ENCODE measurements around the gene ERV3-1. TPM values are rescaled to one million over a fixed set of nuclear protein-coding genes. Genes with fewer than 3 reads are reported as not detected.
A peak's percentile ranks its signal among the peaks of the same experiment; 100 is the strongest.

Gene ERV3-1
- total RNA-seq, 1 experiment from 2014 or later, result 10.2 TPM

- no peak for TF ChIP-seq USF2 (CRISPR knock-in tag; IDR thresholded peaks at IDR 0.05)
- TF ChIP-seq, protein P1, sequence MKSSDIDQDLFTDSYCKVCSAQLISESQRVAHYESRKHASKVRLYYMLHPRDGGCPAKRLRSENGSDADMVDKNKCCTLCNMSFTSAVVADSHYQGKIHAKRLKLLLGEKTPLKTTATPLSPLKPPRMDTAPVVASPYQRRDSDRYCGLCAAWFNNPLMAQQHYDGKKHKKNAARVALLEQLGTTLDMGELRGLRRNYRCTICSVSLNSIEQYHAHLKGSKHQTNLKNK (CRISPR knock-in tag; IDR thresholded peaks at IDR 0.05), result no peak
- TF ChIP-seq OVOL2 (CRISPR knock-in tag; IDR thresholded peaks at IDR 0.05; ENCODE audit: borderline replicate concordance), result no peak
- TF ChIP-seq ZNF423 (CRISPR knock-in tag; IDR thresholded peaks at IDR 0.05), result peak; percentile 47; the same call in 1 of the 2 replicates
- TF ChIP-seq HMGA2 (CRISPR knock-in tag; IDR thresholded peaks at IDR 0.05), result no peak
- TF ChIP-seq HMGXB4 (CRISPR knock-in tag; IDR thresholded peaks at IDR 0.05), result peak; percentile 26; the same call in 1 of the 2 replicates
- TF ChIP-seq ZBTB43 (CRISPR knock-in tag; IDR thresholded peaks at IDR 0.05), result 0 out of 2 replicates have a peak, but pooled peaks have one; percentile 4
- no peak for TF ChIP-seq ATF1 (CRISPR knock-in tag; IDR thresholded peaks at IDR 0.05)
- TF ChIP-seq CREB1 (CRISPR knock-in tag; IDR thresholded peaks at IDR 0.05), result no peak
- TF ChIP-seq SMAD3 (CRISPR knock-in tag; IDR thresholded peaks at IDR 0.05; ENCODE audit: borderline replicate concordance), result no peak
- TF ChIP-seq GABPB1 (CRISPR knock-in tag; IDR thresholded peaks at IDR 0.05), result 0 out of 2 replicates have a peak, but pooled peaks have one; percentile 5
- TF ChIP-seq, protein P2, sequence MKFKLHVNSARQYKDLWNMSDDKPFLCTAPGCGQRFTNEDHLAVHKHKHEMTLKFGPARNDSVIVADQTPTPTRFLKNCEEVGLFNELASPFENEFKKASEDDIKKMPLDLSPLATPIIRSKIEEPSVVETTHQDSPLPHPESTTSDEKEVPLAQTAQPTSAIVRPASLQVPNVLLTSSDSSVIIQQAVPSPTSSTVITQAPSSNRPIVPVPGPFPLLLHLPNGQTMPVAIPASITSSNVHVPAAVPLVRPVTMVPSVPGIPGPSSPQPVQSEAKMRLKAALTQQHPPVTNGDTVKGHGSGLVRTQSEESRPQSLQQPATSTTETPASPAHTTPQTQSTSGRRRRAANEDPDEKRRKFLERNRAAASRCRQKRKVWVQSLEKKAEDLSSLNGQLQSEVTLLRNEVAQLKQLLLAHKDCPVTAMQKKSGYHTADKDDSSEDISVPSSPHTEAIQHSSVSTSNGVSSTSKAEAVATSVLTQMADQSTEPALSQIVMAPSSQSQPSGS (CRISPR knock-in tag; IDR thresholded peaks at IDR 0.05; ENCODE audit: borderline replicate concordance, low read depth), result no peak
- TF ChIP-seq, protein P3, sequence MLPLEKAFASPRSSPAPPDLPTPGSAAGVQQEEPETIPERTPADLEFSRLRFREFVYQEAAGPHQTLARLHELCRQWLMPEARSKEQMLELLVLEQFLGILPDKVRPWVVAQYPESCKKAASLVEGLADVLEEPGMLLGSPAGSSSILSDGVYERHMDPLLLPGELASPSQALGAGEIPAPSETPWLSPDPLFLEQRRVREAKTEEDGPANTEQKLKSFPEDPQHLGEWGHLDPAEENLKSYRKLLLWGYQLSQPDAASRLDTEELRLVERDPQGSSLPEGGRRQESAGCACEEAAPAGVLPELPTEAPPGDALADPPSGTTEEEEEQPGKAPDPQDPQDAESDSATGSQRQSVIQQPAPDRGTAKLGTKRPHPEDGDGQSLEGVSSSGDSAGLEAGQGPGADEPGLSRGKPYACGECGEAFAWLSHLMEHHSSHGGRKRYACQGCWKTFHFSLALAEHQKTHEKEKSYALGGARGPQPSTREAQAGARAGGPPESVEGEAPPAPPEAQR (CRISPR knock-in tag; IDR thresholded peaks at IDR 0.05), result no peak
Observed at GRCh38 chr7:64947252-64948000, 59.1 kb downstream of the ERV3-1 start (continued).

- POLR2A ChIA-PET, result interaction anchor here (0.7 kb wide), 1 partner anchor 60 kb away, joined by 3 read pairs; the partner anchor contains the start of gene ERV3-1
- CTCF ChIA-PET, result interaction anchor here (0.6 to 3.7 kb wide), 5 partner anchors 54 to 531 kb away, joined by 3 to 20 read pairs (median 4); no protein-coding TSS in a partner anchor
- H3K27me3 Mint-ChIP-seq (ENCODE audit: low read depth), result peaks cover 19% of the 10 kb centered on the region
- DNase-seq (ENCODE audit: low spot score), result peak; percentile 46
- no peak overlapping the region for H3K27ac Mint-ChIP-seq
- peaks cover 8% of the 10 kb centered on the region for H3K9me3 Mint-ChIP-seq
- no peaks in the 10 kb centered on the region for H3K4me1 Mint-ChIP-seq
- no peak for TF ChIP-seq ZNF671 (CRISPR knock-in tag; IDR thresholded peaks at IDR 0.05)
- TF ChIP-seq GABPB1 (CRISPR knock-in tag; IDR thresholded peaks at IDR 0.05), result peak; percentile 37; the same call in 1 of the 2 replicates
- no peak for TF ChIP-seq ZNF396 (CRISPR knock-in tag; IDR thresholded peaks at IDR 0.05; ENCODE audit: borderline replicate concordance)
- TF ChIP-seq ATF1 (CRISPR knock-in tag; IDR thresholded peaks at IDR 0.05), result no peak
- TF ChIP-seq KAT7 (CRISPR knock-in tag; IDR thresholded peaks at IDR 0.05; ENCODE audit: borderline replicate concordance), result no peak
- TF ChIP-seq ZNF317 (CRISPR knock-in tag; IDR thresholded peaks at IDR 0.05; ENCODE audit: borderline replicate concordance, low read depth), result no peak
- 0 out of 2 replicates have a peak, but pooled peaks have one; percentile 42 for TF ChIP-seq FOXP4 (CRISPR knock-in tag; IDR thresholded peaks at IDR 0.05)
- peak; percentile 81 for TF ChIP-seq ZNF263 (CRISPR knock-in tag; IDR thresholded peaks at IDR 0.05; ENCODE audit: low read depth)
- TF ChIP-seq NFYB (CRISPR knock-in tag; conservative IDR thresholded peaks at IDR 0.05; ENCODE audit: low read depth), result no peak
- TF ChIP-seq RORB (CRISPR knock-in tag; IDR thresholded peaks at IDR 0.05), result no peak
- peak; percentile 53 for ATAC-seq
- 0 out of 2 replicates have a peak, but pooled peaks cover 2% of the 10 kb centered on the region for H3K36me3 Mint-ChIP-seq
- peak overlapping the region; percentile 68 for H3K4me3 Mint-ChIP-seq
Observed at GRCh38 chr7:64946772-64947171, 59.7 kb downstream of the ERV3-1 start.
